Neuron (in vitro differentiated cells): ENCODE measurements around the gene MPZL2.

Experiments
- H2AFZ ChIP-seq: one replicate; pipeline ENCODE4 v1.6.1; 2013; ENCODE audit warnings: low read depth, mild to moderate bottlenecking, inconsistent platforms, low read length, moderate library complexity
- H3K27me3 ChIP-seq: one replicate; pipeline ENCODE4 v1.6.1; 2013; ENCODE audit warnings: low read length; ENCODE audit not compliant: insufficient read depth
- H3K36me3 ChIP-seq: one replicate; pipeline ENCODE4 v1.6.1; 2013; ENCODE audit warnings: low read length; ENCODE audit not compliant: insufficient read depth
- H3K4me1 ChIP-seq: one replicate; pipeline ENCODE4 v1.6.1; 2013; ENCODE audit warnings: low read length; ENCODE audit not compliant: insufficient read depth
- H3K4me3 ChIP-seq: 2 replicates; pipeline ENCODE4 v1.5.1; 2013; ENCODE audit warnings: mild to moderate bottlenecking, low read length, moderate library complexity
- H3K9me3 ChIP-seq: one replicate; pipeline ENCODE4 v1.6.1; 2013; ENCODE audit warnings: low read length

Gene MPZL2

DNA sequence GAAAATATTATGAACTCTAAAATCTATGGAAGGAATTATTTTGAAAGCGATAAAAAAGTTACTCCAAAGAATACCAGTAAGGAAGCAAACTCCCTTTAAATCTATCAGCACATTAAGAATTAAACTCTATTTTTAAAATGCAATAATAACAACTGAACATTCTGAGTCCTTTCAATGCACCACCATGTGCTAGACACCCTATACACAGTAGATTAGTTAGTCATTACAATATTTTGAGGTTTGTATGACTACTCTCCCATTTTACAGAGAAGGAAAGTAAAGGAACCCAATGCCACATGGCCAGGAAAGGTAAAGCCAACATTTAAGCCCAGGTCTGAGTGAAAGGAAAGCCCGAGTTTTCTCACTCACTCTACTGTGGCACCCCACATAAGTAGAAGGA is 57.0 kb downstream of the MPZL2 start:
- H3K27me3 ChIP-seq: peaks cover 51% of the 10 kb centered on the region
- H3K4me1 ChIP-seq: no peaks in the 10 kb centered on the region

GRCh38 chr11:118206391-118207031 is 57.6 kb downstream of the MPZL2 start:
- no peaks in the 10 kb centered on the region for H3K36me3 ChIP-seq
- H3K9me3 ChIP-seq: no peaks in the 10 kb centered on the region
- peaks cover 48% of the 10 kb centered on the region for H3K27me3 ChIP-seq
- H2AFZ ChIP-seq: no peak overlapping the region
- no peaks in the 10 kb centered on the region for H3K4me1 ChIP-seq
- no peak overlapping the region for H3K4me3 ChIP-seq

More for the DNA sequence above, 57.0 kb downstream of the MPZL2 start:
- Histone ChIP-seq H3K9me3 (no peaks in the 10 kb centered on the region), H3K36me3 (no peaks in the 10 kb centered on the region), H3K4me3 (no peak overlapping the region), H2AFZ (no peak overlapping the region)

DNA sequence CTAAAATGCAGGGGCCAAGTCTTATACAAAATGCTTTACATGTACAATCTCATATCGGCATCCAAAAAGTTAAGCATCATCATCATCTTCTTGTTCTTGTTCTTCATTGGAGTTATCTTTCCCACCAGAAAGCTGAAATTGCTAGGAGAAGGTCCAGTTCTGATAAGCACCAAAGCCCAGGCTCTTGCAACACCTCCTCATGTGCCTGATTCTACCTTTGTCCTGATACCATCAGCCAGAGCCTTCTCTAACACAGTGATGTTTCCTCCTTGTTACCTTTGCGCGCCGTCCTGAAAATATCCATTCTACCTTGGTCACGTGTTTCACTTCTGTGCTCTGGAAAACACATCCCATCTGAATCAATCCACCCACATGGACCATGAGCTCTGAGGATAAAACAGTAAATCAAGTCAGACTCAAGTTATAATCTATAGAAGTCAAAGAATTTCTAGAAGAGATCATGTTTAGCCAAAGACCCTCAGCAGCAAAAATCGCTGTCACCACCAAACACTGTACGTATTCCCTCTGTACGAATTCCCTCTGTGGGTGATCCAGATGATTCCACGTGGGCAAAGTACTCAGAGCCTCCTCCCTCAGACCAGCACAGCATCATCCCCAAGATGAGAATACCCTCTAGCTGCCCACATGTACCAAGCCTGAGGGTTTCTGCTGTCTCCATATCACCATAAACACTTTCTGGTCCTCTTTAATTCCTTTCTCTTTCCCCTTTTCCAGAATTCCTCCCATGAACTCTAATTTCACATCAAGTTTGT is 58.3 kb downstream of the MPZL2 start:
- H3K4me1 ChIP-seq: no peaks in the 10 kb centered on the region
- no peak overlapping the region for H2AFZ ChIP-seq
- H3K4me3 ChIP-seq: no peak overlapping the region
- no peaks in the 10 kb centered on the region for H3K36me3 ChIP-seq
- H3K27me3 ChIP-seq: peaks cover 40% of the 10 kb centered on the region
- H3K9me3 ChIP-seq: no peaks in the 10 kb centered on the region
